ENCODE measurements around the gene KANTR.
A peak's percentile ranks its signal among the peaks of the same experiment; 100 is the strongest.

KANTR gene

DNA sequence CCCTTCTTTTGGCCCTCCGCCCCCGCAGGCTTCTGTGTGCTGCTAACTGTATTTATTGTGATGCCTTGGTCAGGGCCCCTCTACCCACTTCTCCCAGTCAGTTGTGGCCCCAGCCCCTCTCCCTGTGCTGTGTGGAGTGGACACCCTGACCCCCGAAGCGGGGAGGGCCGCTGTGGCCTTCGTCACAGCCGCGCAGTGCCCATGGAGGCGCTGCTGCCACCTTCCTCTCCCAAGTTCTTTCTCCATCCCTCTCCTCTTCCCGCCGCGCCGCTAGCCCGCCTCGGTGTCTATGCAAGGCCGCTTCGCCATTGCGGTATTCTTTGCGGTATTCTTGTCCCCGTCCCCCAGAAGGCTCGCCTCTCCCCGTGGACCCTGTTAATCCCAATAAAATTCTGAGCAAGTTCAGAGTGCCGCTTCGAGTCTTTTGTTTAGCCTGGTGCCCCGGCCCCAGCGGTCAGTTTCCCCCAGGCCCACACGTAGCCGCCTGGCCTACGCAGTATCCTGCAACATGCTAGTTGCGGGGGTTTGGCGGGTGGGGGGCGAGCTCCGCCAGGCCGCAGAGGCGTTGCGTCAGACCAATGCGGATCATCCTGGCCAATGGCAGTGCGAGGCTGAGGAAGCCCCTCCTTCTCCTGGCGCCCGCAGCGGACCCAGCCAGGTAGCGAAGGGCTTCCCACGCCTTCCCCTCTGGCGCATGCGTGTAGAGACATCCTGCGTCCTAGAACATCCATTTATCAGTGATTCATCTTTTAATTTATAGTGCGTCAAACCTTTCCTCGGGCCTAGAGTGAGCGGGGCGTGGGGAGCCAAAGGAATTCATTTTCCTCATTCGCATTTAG lies 5.6 kb upstream of the KANTR start:
- Histone ChIP-seq H4K20me1 (ENCODE audit: insufficient read depth, low read length) (no peaks in the 10 kb centered on the region), H3K4me2 (ENCODE audit: low read length) (no peak overlapping the region), H3K79me2 (ENCODE audit: low read length) (peaks cover 6% of the 10 kb centered on the region; the same call in 1 of the 2 replicates), H3K9me3 (ENCODE audit: insufficient read depth, low read length) (no peaks in the 10 kb centered on the region), H3K36me3 (replicated peaks; ENCODE audit: low read depth, low read length) (peaks cover 16% of the 10 kb centered on the region), H2AFZ (ENCODE audit: low read depth, low read length) (no peak overlapping the region), H3K27ac (ENCODE audit: low read length) (no peak overlapping the region), H3K4me1 (ENCODE audit: low read length) (peaks cover 2% of the 10 kb centered on the region), H3K4me3 (ENCODE audit: low read length) (no peak overlapping the region), H3K27me3 (ENCODE audit: low read depth, low read length) (no peaks in the 10 kb centered on the region), H3K9ac (ENCODE audit: low read length) (no peak overlapping the region)
- TF ChIP-seq EZH2phosphoT487 (IDR thresholded peaks at IDR 0.05; ENCODE audit: low read depth) = no peak
- TF ChIP-seq, protein P1, sequence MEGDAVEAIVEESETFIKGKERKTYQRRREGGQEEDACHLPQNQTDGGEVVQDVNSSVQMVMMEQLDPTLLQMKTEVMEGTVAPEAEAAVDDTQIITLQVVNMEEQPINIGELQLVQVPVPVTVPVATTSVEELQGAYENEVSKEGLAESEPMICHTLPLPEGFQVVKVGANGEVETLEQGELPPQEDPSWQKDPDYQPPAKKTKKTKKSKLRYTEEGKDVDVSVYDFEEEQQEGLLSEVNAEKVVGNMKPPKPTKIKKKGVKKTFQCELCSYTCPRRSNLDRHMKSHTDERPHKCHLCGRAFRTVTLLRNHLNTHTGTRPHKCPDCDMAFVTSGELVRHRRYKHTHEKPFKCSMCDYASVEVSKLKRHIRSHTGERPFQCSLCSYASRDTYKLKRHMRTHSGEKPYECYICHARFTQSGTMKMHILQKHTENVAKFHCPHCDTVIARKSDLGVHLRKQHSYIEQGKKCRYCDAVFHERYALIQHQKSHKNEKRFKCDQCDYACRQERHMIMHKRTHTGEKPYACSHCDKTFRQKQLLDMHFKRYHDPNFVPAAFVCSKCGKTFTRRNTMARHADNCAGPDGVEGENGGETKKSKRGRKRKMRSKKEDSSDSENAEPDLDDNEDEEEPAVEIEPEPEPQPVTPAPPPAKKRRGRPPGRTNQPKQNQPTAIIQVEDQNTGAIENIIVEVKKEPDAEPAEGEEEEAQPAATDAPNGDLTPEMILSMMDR (IDR thresholded peaks at IDR 0.05; ENCODE audit: low read depth, low read length) = no peak

DNA sequence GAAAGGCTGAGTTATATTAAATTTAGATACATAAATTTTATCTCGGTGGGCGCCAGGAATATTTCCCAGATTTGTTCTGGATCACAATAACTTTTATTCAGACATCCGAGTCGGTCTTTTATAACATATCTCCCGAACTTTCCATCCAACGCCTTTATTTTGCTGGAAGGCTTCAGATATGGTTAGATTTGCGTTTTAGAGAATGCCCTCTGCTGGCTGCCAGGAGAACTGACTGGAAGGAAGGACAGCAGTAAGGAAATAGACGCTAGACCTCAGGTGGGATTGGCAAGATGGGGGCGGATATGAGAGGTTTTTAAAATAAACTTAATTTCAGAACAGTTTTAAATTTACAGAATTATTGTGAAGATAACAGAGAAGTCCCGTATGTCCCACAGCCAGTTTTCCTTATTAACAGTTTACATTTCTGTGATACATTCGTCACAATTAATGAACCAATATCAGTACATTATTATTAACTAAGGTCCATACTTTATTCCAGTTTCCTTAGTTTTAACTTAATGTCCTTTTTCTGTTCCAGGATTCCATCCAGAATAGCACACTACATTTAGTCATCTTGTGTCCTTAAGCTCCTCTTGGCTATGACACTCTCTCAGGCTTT lies 4.6 kb upstream of the KANTR start:
- H3K27ac ChIP-seq (ENCODE audit: low read length) = no peak overlapping the region
- no peaks in the 10 kb centered on the region for H4K20me1 ChIP-seq (ENCODE audit: insufficient read depth, low read length)
- H3K4me2 ChIP-seq (ENCODE audit: low read length) = no peak overlapping the region
- H3K4me1 ChIP-seq (ENCODE audit: low read length) = no peaks in the 10 kb centered on the region
- H3K27me3 ChIP-seq (ENCODE audit: low read depth, low read length) = no peaks in the 10 kb centered on the region
- TF ChIP-seq, protein P1 (IDR thresholded peaks at IDR 0.05; ENCODE audit: low read depth, low read length) = peak; percentile 69
- TF ChIP-seq EZH2phosphoT487 (IDR thresholded peaks at IDR 0.05; ENCODE audit: low read depth) = no peak
- H3K79me2 ChIP-seq (ENCODE audit: low read length) = no peaks in the 10 kb centered on the region
- no peak overlapping the region for H2AFZ ChIP-seq (ENCODE audit: low read depth, low read length)
- peaks cover 14% of the 10 kb centered on the region for H3K36me3 ChIP-seq (replicated peaks; ENCODE audit: low read depth, low read length)
- H3K9ac ChIP-seq (ENCODE audit: low read length) = no peak overlapping the region
- H3K4me3 ChIP-seq (ENCODE audit: low read length) = no peak overlapping the region
- no peaks in the 10 kb centered on the region for H3K9me3 ChIP-seq (ENCODE audit: insufficient read depth, low read length)

DNA sequence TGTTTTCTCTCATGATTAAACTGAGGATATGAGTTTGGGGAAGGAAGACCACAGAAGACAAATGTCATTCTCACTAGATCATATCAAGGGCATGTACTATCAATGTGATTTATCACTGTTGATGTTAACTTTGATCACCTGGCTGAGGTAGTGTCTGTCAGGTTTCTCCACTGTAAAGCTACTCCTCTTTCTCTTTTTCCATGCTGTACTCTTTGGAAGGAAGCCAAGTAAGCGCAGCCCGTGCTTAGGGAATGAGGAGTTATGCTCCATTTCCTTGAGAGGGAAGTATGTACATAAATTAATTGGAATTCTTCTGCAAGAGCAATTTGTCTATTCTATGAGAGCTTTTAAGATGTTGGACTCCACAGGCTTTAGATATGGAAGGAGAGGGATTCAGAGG lies 4.0 kb upstream of the KANTR start:
- Histone ChIP-seq H3K36me3 (replicated peaks; ENCODE audit: low read depth, low read length) (peaks cover 9% of the 10 kb centered on the region), H3K79me2 (ENCODE audit: low read length) (peaks cover under 1% of the 10 kb centered on the region; the same call in 1 of the 2 replicates), H3K4me2 (ENCODE audit: low read length) (no peak overlapping the region), H2AFZ (ENCODE audit: low read depth, low read length) (no peak overlapping the region), H3K27ac (ENCODE audit: low read length) (no peak overlapping the region), H3K27me3 (ENCODE audit: low read depth, low read length) (no peaks in the 10 kb centered on the region), H3K9me3 (ENCODE audit: insufficient read depth, low read length) (no peaks in the 10 kb centered on the region), H4K20me1 (ENCODE audit: insufficient read depth, low read length) (no peaks in the 10 kb centered on the region), H3K4me1 (ENCODE audit: low read length) (peaks cover 1% of the 10 kb centered on the region; the same call in 1 of the 2 replicates), H3K9ac (ENCODE audit: low read length) (no peak overlapping the region), H3K4me3 (ENCODE audit: low read length) (no peak overlapping the region)
- TF ChIP-seq, protein P1 (IDR thresholded peaks at IDR 0.05; ENCODE audit: low read depth, low read length) = no peak
- no peak for TF ChIP-seq EZH2phosphoT487 (IDR thresholded peaks at IDR 0.05; ENCODE audit: low read depth)

DNA sequence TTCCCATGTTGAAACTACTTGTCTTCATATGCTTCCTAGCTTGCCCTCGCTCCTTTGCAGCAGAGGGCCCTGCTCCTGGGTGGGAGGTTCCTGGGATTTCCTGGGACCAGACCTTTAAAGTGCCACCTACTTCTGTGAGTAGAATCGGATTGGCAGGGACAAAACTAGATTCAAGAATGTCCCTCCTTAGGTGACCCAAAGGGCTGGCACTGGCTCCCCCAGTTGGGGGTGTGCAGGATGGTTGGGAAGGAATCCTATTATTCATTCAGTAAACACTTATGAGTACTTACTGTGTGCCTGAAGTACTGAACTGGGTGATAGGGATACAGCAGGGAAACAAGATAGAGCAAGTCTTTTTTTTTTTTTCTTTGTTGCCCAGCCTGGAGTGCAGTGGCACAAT lies 2.6 kb upstream of the KANTR start:
- Histone ChIP-seq H3K4me3 (ENCODE audit: low read length) (no peak overlapping the region), H3K4me2 (ENCODE audit: low read length) (no peak overlapping the region), H3K27ac (ENCODE audit: low read length) (no peak overlapping the region)

More for the DNA sequence above, 2.6 kb upstream of the KANTR start:
- no peaks in the 10 kb centered on the region for H3K9me3 ChIP-seq (ENCODE audit: insufficient read depth, low read length)
- no peaks in the 10 kb centered on the region for H3K36me3 ChIP-seq (replicated peaks; ENCODE audit: low read depth, low read length)
- H3K9ac ChIP-seq (ENCODE audit: low read length) = no peak overlapping the region
- H3K79me2 ChIP-seq (ENCODE audit: low read length) = peaks cover 4% of the 10 kb centered on the region
- no peak for TF ChIP-seq EZH2phosphoT487 (IDR thresholded peaks at IDR 0.05; ENCODE audit: low read depth)
- TF ChIP-seq, protein P1 (IDR thresholded peaks at IDR 0.05; ENCODE audit: low read depth, low read length) = no peak
- no peak overlapping the region for H2AFZ ChIP-seq (ENCODE audit: low read depth, low read length)
- peaks cover 5% of the 10 kb centered on the region; the same call in 1 of the 2 replicates for H3K4me1 ChIP-seq (ENCODE audit: low read length)
- H4K20me1 ChIP-seq (ENCODE audit: insufficient read depth, low read length) = no peaks in the 10 kb centered on the region
- H3K27me3 ChIP-seq (ENCODE audit: low read depth, low read length) = no peaks in the 10 kb centered on the region

Data from OCI-LY3 (cell line).